HepG2 (cell line): Measurements from ENCODE around the gene CYSTM1. TPM values are rescaled to one million over a fixed set of nuclear protein-coding genes. Genes with fewer than 3 reads are reported as not detected.

Source experiments
- AGO1 ChIP-seq: fragments of 200-400 bp; formaldehyde crosslinking; IDR thresholded peaks from 2 replicates; pipeline ENCODE4 v1.6.1; 2017; ENCODE audit warnings: mild to moderate bottlenecking, low read depth, low read length, moderate library complexity; ENCODE audit not compliant: poor library complexity, severe bottlenecking
- AHDC1 ChIP-seq: sonication (generic); formaldehyde crosslinking; IDR thresholded peaks from 2 replicates; pipeline ENCODE4 v1.5.1; 2020; ENCODE audit warnings: mild to moderate bottlenecking, missing genetic modification reagents, borderline replicate concordance
- BRD4 ChIP-seq: sonication (generic); formaldehyde crosslinking; IDR thresholded peaks from 2 replicates; pipeline ENCODE4 v1.4.0; 2020; ENCODE audit warnings: missing genetic modification reagents
- ELF1 ChIP-seq: sonication (generic); formaldehyde crosslinking; IDR thresholded peaks from 2 replicates; pipeline ENCODE4 v1.4.0; 2020; ENCODE audit warnings: missing genetic modification reagents
- ETV5 ChIP-seq: IDR thresholded peaks from 2 replicates; pipeline ENCODE4 v1.6.1; 2018; ENCODE audit warnings: missing biosample characterization, missing genetic modification reagents, inconsistent platforms, borderline replicate concordance
- HMGXB4 ChIP-seq, 2 experiments: sonication (generic) in 1 of 2; formaldehyde crosslinking in 1 of 2; IDR thresholded peaks; 2 replicates each; pipeline versions ENCODE4 v1.4.0 to v1.6.1; 2018 to 2020; ENCODE audit warnings: missing genetic modification reagents in 2 of 2, borderline replicate concordance in 1 of 2, low read depth in 1 of 2, mild to moderate bottlenecking in 1 of 2, missing biosample characterization in 1 of 2
- HOXA3 ChIP-seq: sonication (generic); formaldehyde crosslinking; IDR thresholded peaks from 2 replicates; pipeline ENCODE4 v1.5.0; 2020; ENCODE audit warnings: missing genetic modification reagents
- NFYB ChIP-seq: sonication (generic); formaldehyde crosslinking; IDR thresholded peaks from 2 replicates; pipeline ENCODE4 v1.4.0; 2020; ENCODE audit warnings: missing genetic modification reagents
- PAXIP1 ChIP-seq: sonication (generic); formaldehyde crosslinking; conservative IDR thresholded peaks from 2 replicates; pipeline ENCODE4 v1.4.0; 2020; ENCODE audit warnings: mild to moderate bottlenecking, missing genetic modification reagents, moderate library complexity
- RARA ChIP-seq: IDR thresholded peaks from 2 replicates; pipeline ENCODE4 v1.6.1; 2016; ENCODE audit warnings: missing genetic modification reagents, missing compliant biosample characterization
- RXRA ChIP-seq: sonication (generic); formaldehyde crosslinking; IDR thresholded peaks from 2 replicates; pipeline ENCODE4 v1.5.1; 2020; ENCODE audit warnings: missing genetic modification reagents
- SOX5 ChIP-seq: IDR thresholded peaks from 2 replicates; pipeline ENCODE4 v1.6.1; 2016; ENCODE audit warnings: borderline replicate concordance
- XRCC5 ChIP-seq: fragments of 200-400 bp; formaldehyde crosslinking; optimal IDR thresholded peaks from 2 replicates; pipeline ENCODE3; 2017; ENCODE audit warnings: mild to moderate bottlenecking, low read length
- ZMYM3 ChIP-seq: sonication (generic); formaldehyde crosslinking; IDR thresholded peaks from 2 replicates; pipeline ENCODE4 v1.5.1; 2020; ENCODE audit warnings: mild to moderate bottlenecking, missing genetic modification reagents
- ZNF12 ChIP-seq: sonication (generic); formaldehyde crosslinking; IDR thresholded peaks from 2 replicates; pipeline ENCODE4 v1.5.0; 2020; ENCODE audit warnings: missing genetic modification reagents
- ZNF614 ChIP-seq: IDR thresholded peaks from 2 replicates; pipeline ENCODE4 v1.6.1; 2018; ENCODE audit warnings: missing biosample characterization, missing genetic modification reagents, inconsistent platforms, borderline replicate concordance
- polyA plus RNA-seq, 8 experiments: library from polyadenylated mRNA; depleted of rRNA in 3 of 8; stranded (reverse) in 7 of 8; unstranded in 1 of 8; fragments of >200 nt; fragmentation: Illumina TruSeq in 4 of 8; extraction: Trizol in 4 of 8; gene quantifications; 2 replicates each; pipeline versions ENCODE4 v1.2.1 to v1.2.3, GENCODE V29; 2011 to 2016; ENCODE audit warnings: low read depth in 4 of 8, missing spikeins in 1 of 8, mixed read lengths in 1 of 8; ENCODE audit not compliant: insufficient read depth in 1 of 8
- total RNA-seq, 5 experiments: library from RNA; depleted of rRNA; stranded (reverse); fragments of >200 nt; fragmentation: Illumina TruSeq; extraction: Trizol; gene quantifications; 2 replicates each; pipeline ENCODE4 v1.2.3, GENCODE V29; 2016; ENCODE audit warnings: low read depth in 1 of 5

CYSTM1 gene
- total and polyA plus RNA-seq, 2 of the 13 experiments (the other 11 are each of a cell fraction or from before 2014, with no cell fraction given): 40.0 to 73.4 TPM

GRCh38 chr5:140157032-140157781, 17.8 kb upstream of the CYSTM1 start (continued):
- TF ChIP-seq PAXIP1 (CRISPR knock-in tag) (peak; percentile 56), BRD4 (no peak), XRCC5 (peak; percentile 65), HMGXB4 (CRISPR knock-in tag; IDR thresholded peaks at IDR 0.05; ENCODE audit: borderline replicate concordance in 1 of 2, low read depth in 1 of 2) (peak; percentile 80 to 95), ELF1 (CRISPR knock-in tag) (0 out of 2 replicates have a peak, but pooled peaks have one; percentile 21), NFYB (peak; percentile 77), SOX5 (peak; percentile 76; the same call in 1 of the 2 replicates), AGO1 (no peak), HOXA3 (CRISPR knock-in tag) (peak; percentile 38; the same call in 1 of the 2 replicates), ZNF614 (0 out of 2 replicates have a peak, but pooled peaks have one; percentile 24), RARA (peak; percentile 67), AHDC1 (CRISPR knock-in tag) (no peak), ZNF12 (CRISPR knock-in tag) (0 out of 2 replicates have a peak, but pooled peaks have one; percentile 39), RXRA (CRISPR knock-in tag) (0 out of 2 replicates have a peak, but pooled peaks have one; percentile 53), ETV5 (CRISPR knock-in tag) (peak; percentile 81; the same call in 1 of the 2 replicates), ZMYM3 (CRISPR knock-in tag) (peak; percentile 20; the same call in 1 of the 2 replicates)
